A549 (cell line): Measurements from ENCODE around the gene FAR2. TPM values are rescaled to one million over a fixed set of nuclear protein-coding genes. Genes with fewer than 3 reads are reported as not detected.

ENCODE experiments used
- ATAC-seq, 2 experiments: fragments of 200-7000 bp in 1 of 2; fragments of >200 bp in 1 of 2; cut with Nextera tagmentation in 1 of 2; cut with Tn5 transposase in 1 of 2; 3 replicates each; pipeline versions ENCODE4 v1.8.0 to v1.9.1; 2018 to 2020; ENCODE audit warnings: mild to moderate bottlenecking in 1 of 2, moderate library complexity in 1 of 2
- CTCF ChIA-PET: fragments of 300-600 bp; sonication (Branson Sonifier 250); formaldehyde crosslinking; extraction: SDS; loops from one replicate; lab custom pipeline; 2021; ENCODE audit warnings: antibody characterized with exemption, inconsistent platforms; lab: Yijun Ruan, JAX
- POLR2A ChIA-PET: fragments of 350-600 bp; formaldehyde crosslinking; extraction: SDS; loops from one replicate; lab custom pipeline; 2021; ENCODE audit warnings: antibody characterized with exemption, inconsistent platforms; lab: Yijun Ruan, JAX
- DNase-seq, 2 experiments: peaks; one replicate each; pipeline versions ENCODE4 v3.0.0 to v3.0.0-alpha.2; 2011 to 2016; ENCODE audit warnings: low read depth in 1 of 2, low spot score in 1 of 2
- FAIRE-seq: peaks from 2 replicates; lab custom pipeline; 2011; peaks lifted over from hg19 to GRCh38; lab: Jason Lieb, UNC
- H3K27ac ChIP-seq, 2 experiments: fragments of >200 bp; sonication (Bioruptor Twin); formaldehyde crosslinking; 3 replicates each; pipeline ENCODE4 v1.5.1; 2016 to 2017
- H3K4me1 ChIP-seq: fragments of >200 bp; sonication (Bioruptor Twin); formaldehyde crosslinking; 3 replicates; pipeline ENCODE4 v1.6.1; 2016
- H3K4me2 ChIP-seq: fragments of >200 bp; sonication (Bioruptor Twin); formaldehyde crosslinking; 3 replicates; pipeline ENCODE4 v1.6.1; 2016
- H3K4me3 ChIP-seq: fragments of >200 bp; sonication (Bioruptor Twin); formaldehyde crosslinking; 3 replicates; pipeline ENCODE4 v1.5.1; 2016
- H3K9me3 ChIP-seq: fragments of >200 bp; sonication (Bioruptor Twin); formaldehyde crosslinking; 3 replicates; pipeline ENCODE4 v1.6.1; 2016
- BCL3 ChIP-seq: fragments of >200 bp; sonication (Bioruptor Twin); formaldehyde crosslinking; IDR thresholded peaks from 3 replicates; pipeline ENCODE4 v1.6.1; 2016
- BHLHE40 ChIP-seq: IDR thresholded peaks from 2 replicates; pipeline ENCODE4 v1.6.1; 2012; ENCODE audit warnings: low read depth, low read length, inconsistent platforms
- CBX2 ChIP-seq: fragments of 200-600 bp; sonication (generic); IDR thresholded peaks from 2 replicates; pipeline ENCODE4 v1.6.1; 2016; ENCODE audit warnings: low read depth, mild to moderate bottlenecking, borderline replicate concordance
- CHD2 ChIP-seq: fragments of 150-350 bp; IDR thresholded peaks from 2 replicates; pipeline ENCODE4 v1.6.1; 2014; ENCODE audit warnings: low read length; ENCODE audit not compliant: partially characterized antibody
- CHD4 ChIP-seq: fragments of 200-600 bp; sonication (generic); IDR thresholded peaks from 2 replicates; pipeline ENCODE4 v1.6.1; 2016; ENCODE audit warnings: antibody characterized with exemption, mild to moderate bottlenecking, borderline replicate concordance
- E2F6 ChIP-seq: IDR thresholded peaks from 2 replicates; pipeline ENCODE4 v1.6.1; 2012; ENCODE audit warnings: low read depth, borderline replicate concordance
- EHF ChIP-seq: fragments of 250-450 bp; sonication (Bioruptor Pico); IDR thresholded peaks from 2 replicates; pipeline ENCODE4 v1.5.0; 2020; ENCODE audit warnings: mild to moderate bottlenecking
- ELK1 ChIP-seq: fragments of 150-350 bp; IDR thresholded peaks from 2 replicates; pipeline ENCODE4 v1.6.1; 2014; ENCODE audit warnings: low read depth, mild to moderate bottlenecking, low read length
- ESRRA ChIP-seq: fragments of 150-350 bp; IDR thresholded peaks from 2 replicates; pipeline ENCODE4 v1.6.1; 2014; ENCODE audit warnings: mild to moderate bottlenecking, low read length, borderline replicate concordance
- FOSB ChIP-seq: fragments of 250-450 bp; sonication (Bioruptor Pico); IDR thresholded peaks from 2 replicates; pipeline ENCODE4 v1.5.0; 2020; ENCODE audit warnings: mild to moderate bottlenecking, moderate library complexity
- FOSL2 ChIP-seq, 2 experiments: fragments of 450-650 bp in 1 of 2; fragments of >200 bp in 1 of 2; sonication (Bioruptor Twin) in 1 of 2; formaldehyde crosslinking; IDR thresholded peaks; 2 replicates each; pipeline versions ENCODE4 v1.5.0 to v1.6.1; 2016 to 2020; ENCODE audit warnings: mild to moderate bottlenecking in 1 of 2, moderate library complexity in 1 of 2
- GATA3 ChIP-seq: IDR thresholded peaks from 2 replicates; pipeline ENCODE4 v1.6.1; 2012; ENCODE audit warnings: borderline replicate concordance
- HDAC2 ChIP-seq: fragments of 200-600 bp; sonication (generic); IDR thresholded peaks from 2 replicates; pipeline ENCODE4 v1.6.1; 2016
- HEYL ChIP-seq: fragments of 250-450 bp; sonication (Bioruptor Pico); IDR thresholded peaks from 2 replicates; pipeline ENCODE4 v1.8.0; 2021; ENCODE audit warnings: mild to moderate bottlenecking, moderate library complexity
- HOXA7 ChIP-seq: fragments of 250-450 bp; sonication (Bioruptor Pico); IDR thresholded peaks from 2 replicates; pipeline ENCODE4 v1.5.0; 2020; ENCODE audit warnings: mild to moderate bottlenecking, moderate library complexity
- JUNB ChIP-seq: fragments of >200 bp; sonication (Bioruptor Twin); formaldehyde crosslinking; IDR thresholded peaks from 2 replicates; pipeline ENCODE4 v1.6.1; 2016
- KDM1A ChIP-seq: fragments of 200-600 bp; sonication (generic); IDR thresholded peaks from 2 replicates; pipeline ENCODE4 v1.6.1; 2016; ENCODE audit warnings: low read depth, mild to moderate bottlenecking
- MAFK ChIP-seq: fragments of 450-650 bp; IDR thresholded peaks from 2 replicates; pipeline ENCODE4 v1.6.1; 2014; ENCODE audit not compliant: partially characterized antibody
- MYC ChIP-seq: IDR thresholded peaks from 2 replicates; pipeline ENCODE4 v1.6.1; 2012; ENCODE audit warnings: mild to moderate bottlenecking, inconsistent platforms, low read length, improper control_type of control experiment, borderline replicate concordance
- NPAS2 ChIP-seq: fragments of 250-450 bp; sonication (Bioruptor Pico); IDR thresholded peaks from 2 replicates; pipeline ENCODE4 v1.8.0; 2022; ENCODE audit warnings: mild to moderate bottlenecking, moderate library complexity, borderline replicate concordance
- PHF8 ChIP-seq: fragments of 200-600 bp; sonication (generic); IDR thresholded peaks from 2 replicates; pipeline ENCODE4 v1.6.1; 2016; ENCODE audit warnings: low read depth, mild to moderate bottlenecking, antibody characterized with exemption, moderate library complexity, borderline replicate concordance
- POLR2A ChIP-seq: IDR thresholded peaks from 2 replicates; pipeline ENCODE4 v1.6.1; 2012; ENCODE audit warnings: mild to moderate bottlenecking, low read length
- POLR2AphosphoS2 ChIP-seq: conservative IDR thresholded peaks from 2 replicates; pipeline ENCODE4 v1.6.1; 2012; ENCODE audit warnings: low read length, improper control_type of control experiment, inconsistent platforms
- RCOR1 ChIP-seq: fragments of 150-350 bp; IDR thresholded peaks from 2 replicates; pipeline ENCODE4 v1.6.1; 2014; ENCODE audit warnings: antibody characterized with exemption, low read length, low read depth
- RFX5 ChIP-seq: fragments of 450-650 bp; IDR thresholded peaks from 2 replicates; pipeline ENCODE4 v1.7.1; 2014; ENCODE audit warnings: antibody characterized with exemption, mild to moderate bottlenecking, moderate library complexity
- RNF2 ChIP-seq: fragments of 200-600 bp; sonication (generic); IDR thresholded peaks from 2 replicates; pipeline ENCODE4 v1.6.1; 2016; ENCODE audit warnings: low read depth, mild to moderate bottlenecking, antibody characterized with exemption, moderate library complexity, borderline replicate concordance
- TP53 ChIP-seq: fragments of 250-450 bp; sonication (Bioruptor Pico); IDR thresholded peaks from 2 replicates; pipeline ENCODE4 v1.5.0; 2021; ENCODE audit warnings: mild to moderate bottlenecking, moderate library complexity
- ZSCAN20 ChIP-seq: fragments of 250-450 bp; sonication (Bioruptor Pico); IDR thresholded peaks from 2 replicates; pipeline ENCODE4 v1.8.0; 2022; ENCODE audit warnings: mild to moderate bottlenecking, moderate library complexity
- WGBS: methylation state at CpG from one replicate; pipeline ENCODE4 v1.1.6; 2017; ENCODE audit errors: missing lambda C conversion rate; 5-methylcytosine and 5-hydroxymethylcytosine counted together
- polyA plus RNA-seq, 4 experiments: library from polyadenylated mRNA; depleted of rRNA in 3 of 4; stranded (reverse); fragments of >200 nt; fragmentation: RNase III in 1 of 4; extraction: RNeasy Plus Mini Kit Qiagen cat#74134 plus additional on column Dnase treatment in 1 of 4; gene quantifications; 2 replicates in 3 of 4; 3 replicates in 1 of 4; pipeline ENCODE4 v1.2.3, GENCODE V29; 2011 to 2017

The FAR2 gene
- polyA plus RNA-seq, 2 of the 4 experiments (the other 2 are of a cell fraction): 0.06 TPM; not detected in 1

- POLR2A ChIA-PET: no interaction called here
- CTCF ChIA-PET: interaction anchor here (1.3 kb wide), 1 partner anchor 11 kb away, joined by 3 read pairs; no protein-coding TSS in a partner anchor
These were observed 75.5 kb downstream of the FAR2 start for GRCh38 chr12:29224572-29224971.

GRCh38 chr12:29225834-29226233, 76.8 kb downstream of the FAR2 start:
- H3K4me3 ChIP-seq: no peak overlapping the region
- DNase-seq (no peak), FAIRE-seq (no peak), ATAC-seq (no peak)
- no peaks in the 10 kb centered on the region for H3K4me1 ChIP-seq
- TF ChIP-seq CHD4 (no peak), GATA3 (no peak)
- H3K27ac ChIP-seq: no peak overlapping the region
- ChIA-PET POLR2A (no interaction called here), CTCF (interaction anchor here (1.3 kb wide), 1 partner anchor 12 kb away, joined by 3 read pairs; no protein-coding TSS in a partner anchor)
- H3K4me2 ChIP-seq: no peak overlapping the region
- WGBS: 9% methylated on average over 2 of the region's 2 CpGs
- no peaks in the 10 kb centered on the region for H3K9me3 ChIP-seq

More at GRCh38 chr12:29224572-29224971, 75.5 kb downstream of the FAR2 start:
- H3K4me2 ChIP-seq: no peak overlapping the region
- no peaks in the 10 kb centered on the region for H3K9me3 ChIP-seq
- no peaks in the 10 kb centered on the region for H3K4me1 ChIP-seq
- H3K27ac ChIP-seq: no peak overlapping the region
- ATAC-seq (no peak), DNase-seq (no peak), FAIRE-seq (no peak)
- WGBS: 6% methylated on average over 4 of the region's 4 CpGs
- no peak overlapping the region for H3K4me3 ChIP-seq
- TF ChIP-seq CHD4: no peak

GRCh38 chr12:29226616-29227015, 77.5 kb downstream of the FAR2 start:
- DNase-seq (no peak), ATAC-seq (no peak), FAIRE-seq (no peak)
- Histone ChIP-seq H3K4me2 (no peak overlapping the region), H3K27ac (no peak overlapping the region), H3K9me3 (no peaks in the 10 kb centered on the region), H3K4me3 (no peak overlapping the region), H3K4me1 (no peaks in the 10 kb centered on the region)
- ChIA-PET POLR2A (no interaction called here), CTCF (no interaction called here)
- no peak for TF ChIP-seq MAFK
- no peak for TF ChIP-seq BHLHE40
- no peak for TF ChIP-seq ELK1
- TF ChIP-seq MYC: no peak
- no peak for TF ChIP-seq RFX5
- TF ChIP-seq BCL3: no peak
- TF ChIP-seq POLR2A: no peak
- no peak for TF ChIP-seq ESRRA
- TF ChIP-seq KDM1A: no peak
- TF ChIP-seq CHD2: no peak
- TF ChIP-seq RCOR1: no peak
- no peak for TF ChIP-seq ZSCAN20
- no peak for TF ChIP-seq HEYL (CRISPR knock-in tag)
- no peak for TF ChIP-seq EHF
- TF ChIP-seq TP53: no peak
- no peak for TF ChIP-seq HOXA7 (CRISPR knock-in tag)
- no peak for TF ChIP-seq RNF2
- no peak for TF ChIP-seq PHF8

- ChIA-PET CTCF (no interaction called here), POLR2A (no interaction called here)
- no peak for FAIRE-seq
- Histone ChIP-seq H3K4me3 (no peak overlapping the region), H3K9me3 (no peaks in the 10 kb centered on the region), H3K27ac (no peak overlapping the region), H3K4me2 (no peak overlapping the region), H3K4me1 (no peaks in the 10 kb centered on the region)
- 24% methylated on average over 9 of the region's 9 CpGs for WGBS
- ATAC-seq: no peak
- no peak for DNase-seq
- TF ChIP-seq NPAS2 (CRISPR knock-in tag) (no peak), POLR2AphosphoS2 (no peak), GATA3 (no peak), HEYL (CRISPR knock-in tag) (no peak), FOSL2 (IDR thresholded peaks at IDR 0.05) (no peak), FOSL2 (CRISPR knock-in tag; IDR thresholded peaks at IDR 0.05) (no peak), ZSCAN20 (no peak), CBX2 (no peak), FOSB (CRISPR knock-in tag) (no peak), E2F6 (no peak), HDAC2 (no peak), JUNB (no peak), PHF8 (no peak)
These were observed 79.5 kb downstream of the FAR2 start for GRCh38 chr12:29228474-29229157.
